H1 (cell line): ENCODE data around the gene CISTR. TPM values are rescaled to one million over a fixed set of nuclear protein-coding genes. Genes with fewer than 3 reads are reported as not detected.

Source experiments
- CTCF ChIA-PET: fragments of 300-600 bp; sonication (Branson Sonifier 250); formaldehyde crosslinking; loops from one replicate; lab custom pipeline; 2021; ENCODE audit not compliant: partially characterized antibody; lab: Charles Lee
- POLR2A ChIA-PET: fragments of 300-600 bp; sonication (Branson Sonifier 250); formaldehyde crosslinking; loops from one replicate; lab custom pipeline; 2021; ENCODE audit warnings: inconsistent platforms; ENCODE audit not compliant: partially characterized antibody; lab: Charles Lee
- DNase-seq, 2 experiments: peaks; one replicate each; pipeline versions ENCODE4 v3.0.0 to v3.0.0-alpha.2; 2010 to 2022; ENCODE audit warnings: low spot score in 2 of 2, low read depth in 1 of 2, mixed read lengths in 1 of 2
- FAIRE-seq: peaks from 2 replicates; lab custom pipeline; 2011; peaks lifted over from hg19 to GRCh38; lab: Jason Lieb, UNC
- H2AFZ ChIP-seq: 2 replicates; pipeline ENCODE4 v1.8.1; 2012; ENCODE audit warnings: low read length, inconsistent platforms
- H2AK5ac ChIP-seq: 2 replicates; pipeline ENCODE4 v1.6.1; 2013; ENCODE audit warnings: low read depth, low read length
- H2BK120ac ChIP-seq: replicated peaks from 2 replicates; pipeline ENCODE3; 2013; ENCODE audit warnings: low read depth, low read length, inconsistent platforms
- H2BK12ac ChIP-seq: 2 replicates; pipeline ENCODE4 v1.6.1; 2013; ENCODE audit warnings: low read depth, low read length
- H2BK15ac ChIP-seq: 2 replicates; pipeline ENCODE4 v1.6.1; 2013; ENCODE audit warnings: low read length
- H2BK20ac ChIP-seq: 2 replicates; pipeline ENCODE4 v1.6.1; 2013; ENCODE audit warnings: low read length
- H2BK5ac ChIP-seq: 2 replicates; pipeline ENCODE4 v1.6.1; 2013; ENCODE audit warnings: low read depth, low read length
- H3K14ac ChIP-seq: 2 replicates; pipeline ENCODE4 v1.6.1; 2013; ENCODE audit warnings: inconsistent platforms; ENCODE audit not compliant: insufficient read length
- H3K18ac ChIP-seq: 2 replicates; pipeline ENCODE4 v1.6.1; 2013; ENCODE audit warnings: low read length; ENCODE audit errors: extremely low read depth
- H3K23ac ChIP-seq: 2 replicates; pipeline ENCODE4 v1.6.1; 2013; ENCODE audit warnings: inconsistent platforms; ENCODE audit not compliant: insufficient read length
- H3K23me2 ChIP-seq: 2 replicates; pipeline ENCODE4 v1.6.1; 2013; ENCODE audit warnings: low read depth, low read length
- H3K27ac ChIP-seq: 2 replicates; pipeline ENCODE4 v1.6.1; 2011; ENCODE audit warnings: low read depth, low read length, inconsistent platforms
- H3K27me3 ChIP-seq, 4 experiments: replicated peaks in 1 of 4; 1 replicate in 1 of 4; 2 replicates in 3 of 4; pipeline versions ENCODE4 v1.6.1 to v1.8.1; 2011 to 2013; ENCODE audit warnings: low read length in 3 of 4, mild to moderate bottlenecking in 3 of 4, inconsistent platforms in 2 of 4, mixed read lengths in 2 of 4, moderate library complexity in 1 of 4; ENCODE audit not compliant: control insufficient read depth in 3 of 4, insufficient read depth in 3 of 4; ENCODE audit errors: extremely low read depth in 1 of 4
- H3K36me3 ChIP-seq, 4 experiments: 2 replicates each; pipeline versions ENCODE4 v1.6.1 to v1.8.1; 2011 to 2013; ENCODE audit warnings: mild to moderate bottlenecking in 4 of 4, low read length in 3 of 4, moderate library complexity in 2 of 4, control low read depth in 1 of 4, inconsistent platforms in 1 of 4; ENCODE audit not compliant: insufficient read depth in 4 of 4, control insufficient read depth in 2 of 4
- H3K4ac ChIP-seq: replicated peaks from 2 replicates; pipeline ENCODE3; 2013; ENCODE audit warnings: low read length, low read depth, mixed read lengths, inconsistent platforms; ENCODE audit not compliant: insufficient read length
- H3K4me1 ChIP-seq, 4 experiments: replicated peaks in 1 of 4; 1 replicate in 1 of 4; 2 replicates in 3 of 4; pipeline versions ENCODE4 v1.6.1 to v1.8.1; 2011 to 2013; ENCODE audit warnings: low read length in 3 of 4, inconsistent platforms in 2 of 4, mixed read lengths in 1 of 4; ENCODE audit not compliant: insufficient read depth in 4 of 4, control insufficient read depth in 3 of 4
- H3K4me2 ChIP-seq, 2 experiments: 2 replicates each; pipeline versions ENCODE4 v1.6.1 to v1.8.1; 2011 to 2013; ENCODE audit warnings: low read depth in 2 of 2, low read length in 2 of 2, control low read depth in 1 of 2, inconsistent platforms in 1 of 2, mild to moderate bottlenecking in 1 of 2; ENCODE audit not compliant: insufficient read depth in 1 of 2
- H3K4me3 ChIP-seq, 4 experiments: fragments of 200-600, 300-600 bp in 1 of 4; sonication (generic), shearing (Covaris generic), sonication (Bioruptor Twin) in 1 of 4; 2 replicates each; pipeline versions ENCODE4 v1.5.1 to v1.8.1; 2011 to 2016; ENCODE audit warnings: low read length in 4 of 4, low read depth in 3 of 4, control low read depth in 2 of 4, inconsistent platforms in 2 of 4, mild to moderate bottlenecking in 2 of 4, mixed read lengths in 1 of 4, moderate library complexity in 1 of 4; ENCODE audit not compliant: insufficient read depth in 2 of 4; ENCODE audit errors: extremely low read depth in 1 of 4
- H3K56ac ChIP-seq: replicated peaks from 2 replicates; pipeline ENCODE3; 2013; ENCODE audit warnings: low read depth, mild to moderate bottlenecking, mixed read lengths, low read length, inconsistent platforms; ENCODE audit not compliant: insufficient read length
- H3K79me1 ChIP-seq: 2 replicates; pipeline ENCODE4 v1.6.1; 2013; ENCODE audit warnings: low read depth, low read length, control low read depth
- H3K79me2 ChIP-seq, 2 experiments: 2 replicates each; pipeline versions ENCODE4 v1.6.1 to v1.8.1; 2012 to 2013; ENCODE audit warnings: low read length in 2 of 2, mild to moderate bottlenecking in 2 of 2, inconsistent platforms in 1 of 2; ENCODE audit not compliant: insufficient read depth in 2 of 2, control insufficient read depth in 1 of 2
- H3K9ac ChIP-seq, 4 experiments: replicated peaks in 1 of 4; 1 replicate in 1 of 4; 2 replicates in 3 of 4; pipeline versions ENCODE4 v1.6.1 to v1.8.1; 2011 to 2013; ENCODE audit warnings: low read depth in 3 of 4, low read length in 3 of 4, control low read depth in 2 of 4, mild to moderate bottlenecking in 2 of 4, moderate library complexity in 2 of 4, inconsistent platforms in 1 of 4; ENCODE audit errors: extremely low read depth in 1 of 4
- H3K9me3 ChIP-seq, 2 experiments: 2 replicates each; pipeline versions ENCODE4 v1.6.1 to v1.8.1; 2012 to 2013; ENCODE audit warnings: mild to moderate bottlenecking in 2 of 2, moderate library complexity in 2 of 2, control low read depth in 1 of 2, inconsistent platforms in 1 of 2, low read depth in 1 of 2, low read length in 1 of 2, mixed read lengths in 1 of 2; ENCODE audit not compliant: insufficient read depth in 2 of 2
- H4K20me1 ChIP-seq, 2 experiments: replicated peaks in 1 of 2; 2 replicates each; pipeline versions ENCODE3 to v1.8.1; 2011 to 2013; ENCODE audit warnings: inconsistent platforms in 2 of 2, low read length in 2 of 2, mild to moderate bottlenecking in 1 of 2; ENCODE audit not compliant: insufficient read depth in 2 of 2, control insufficient read depth in 1 of 2
- H4K5ac ChIP-seq: 2 replicates; pipeline ENCODE4 v1.6.1; 2013; ENCODE audit warnings: low read length, low read depth, mixed read lengths, inconsistent platforms; ENCODE audit not compliant: insufficient read length
- H4K8ac ChIP-seq: 2 replicates; pipeline ENCODE4 v1.8.0; 2013; ENCODE audit warnings: mild to moderate bottlenecking, moderate library complexity, low read length, inconsistent platforms; ENCODE audit not compliant: insufficient read depth; ENCODE audit errors: extremely low read depth
- H4K91ac ChIP-seq: replicated peaks from 2 replicates; pipeline ENCODE3; 2013; ENCODE audit warnings: low read length, mixed read lengths, inconsistent platforms; ENCODE audit not compliant: insufficient read length
- ASH2L ChIP-seq: fragments of 200-600, 300-600 bp; sonication (generic); IDR thresholded peaks from one replicate; pipeline ENCODE4 v1.7.1; 2017; ENCODE audit warnings: low read length
- CBX5 ChIP-seq: fragments of 300-800, 300-1000 bp; sonication (generic); IDR thresholded peaks from 2 replicates; pipeline ENCODE4 v1.7.1; 2016; ENCODE audit warnings: antibody characterized with exemption, low read length, low read depth
- EZH2 ChIP-seq: fragments of 200-600 bp; sonication (generic); IDR thresholded peaks from 2 replicates; pipeline ENCODE4 v1.7.1; 2012; ENCODE audit warnings: low read depth, mild to moderate bottlenecking, moderate library complexity, low read length, inconsistent platforms; ENCODE audit not compliant: severe bottlenecking
- FOSL1 ChIP-seq: IDR thresholded peaks from 2 replicates; pipeline ENCODE4 v1.6.1; 2011; ENCODE audit warnings: mild to moderate bottlenecking, low read depth, low read length, moderate library complexity; ENCODE audit not compliant: insufficient read depth
- GABPA ChIP-seq: IDR thresholded peaks from 2 replicates; pipeline ENCODE4 v1.6.1; 2011; ENCODE audit warnings: mild to moderate bottlenecking, low read length, moderate library complexity, borderline replicate concordance; ENCODE audit not compliant: insufficient read depth
- HDAC6 ChIP-seq: IDR thresholded peaks from one replicate; pipeline ENCODE4 v1.7.1; 2012; ENCODE audit warnings: low read depth, mild to moderate bottlenecking, inconsistent platforms, low read length, moderate library complexity
- KDM1A ChIP-seq: fragments of 200-600, 300-600 bp; sonication (generic); IDR thresholded peaks from 2 replicates; pipeline ENCODE4 v1.7.1; 2016; ENCODE audit warnings: mild to moderate bottlenecking, low read length, borderline replicate concordance
- MAFK ChIP-seq: IDR thresholded peaks from 2 replicates; pipeline ENCODE4 v1.6.1; 2012; ENCODE audit warnings: low read depth, mild to moderate bottlenecking, improper control_type of control experiment, low read length
- MAX ChIP-seq: IDR thresholded peaks from 2 replicates; pipeline ENCODE4 v1.6.1; 2012; ENCODE audit warnings: inconsistent platforms
- NRF1 ChIP-seq: IDR thresholded peaks from 2 replicates; pipeline ENCODE4 v1.6.1; 2011; ENCODE audit warnings: mild to moderate bottlenecking, low read depth, low read length, improper control_type of control experiment
- SP1 ChIP-seq: IDR thresholded peaks from 2 replicates; pipeline ENCODE4 v1.6.1; 2011; ENCODE audit warnings: low read depth, low read length
- TBP ChIP-seq: IDR thresholded peaks from 2 replicates; pipeline ENCODE4 v1.6.1; 2011; ENCODE audit warnings: low read depth, low read length, improper control_type of control experiment
- TCF12 ChIP-seq: IDR thresholded peaks from 2 replicates; pipeline ENCODE4 v1.6.1; 2011; ENCODE audit warnings: low read depth, mild to moderate bottlenecking, low read length
- WGBS, 2 experiments: shearing (Covaris generic) in 1 of 2; methylation state at CpG; one replicate each; pipeline versions ENCODE4 v1.1.6 to v1.1.7; 2013 to 2015; ENCODE audit warnings: low lambda C conversion rate in 2 of 2, mixed read lengths in 2 of 2, inconsistent platforms in 1 of 2, low coverage in 1 of 2, missing lambda C conversion rate in 1 of 2; ENCODE audit not compliant: insufficient replicate concordance in 2 of 2, insufficient coverage in 1 of 2, insufficient read length in 1 of 2; ENCODE audit errors: extremely low coverage in 1 of 2, missing lambda C conversion rate in 1 of 2; 5-methylcytosine and 5-hydroxymethylcytosine counted together
- polyA plus RNA-seq, 7 experiments: library from polyadenylated mRNA; depleted of rRNA in 3 of 7; stranded (reverse) in 5 of 7; unstranded in 2 of 7; fragments of >200 nt in 5 of 7; fragments of 200-250 nt in 2 of 7; gene quantifications; 1 replicate in 5 of 7; 2 replicates in 1 of 7; 4 replicates in 1 of 7; pipeline versions ENCODE4 v1.2.1 to v1.2.3, GENCODE V29; 2011 to 2013; ENCODE audit warnings: missing spikeins in 2 of 7, mixed read lengths in 2 of 7
- total RNA-seq: library from RNA; stranded (reverse); fragmentation: NEBNext Ultra II Directional; extraction: Animal tissue kit (Norgen Biotek cat#: 25700); gene quantifications from 2 replicates; pipeline ENCODE4 v1.2.1, GENCODE V29; 2021

CISTR gene
- total and polyA plus RNA-seq, 2 of the 8 experiments (the other 6 are each of a cell fraction or from before 2014, with no cell fraction given), result not detected

DNA sequence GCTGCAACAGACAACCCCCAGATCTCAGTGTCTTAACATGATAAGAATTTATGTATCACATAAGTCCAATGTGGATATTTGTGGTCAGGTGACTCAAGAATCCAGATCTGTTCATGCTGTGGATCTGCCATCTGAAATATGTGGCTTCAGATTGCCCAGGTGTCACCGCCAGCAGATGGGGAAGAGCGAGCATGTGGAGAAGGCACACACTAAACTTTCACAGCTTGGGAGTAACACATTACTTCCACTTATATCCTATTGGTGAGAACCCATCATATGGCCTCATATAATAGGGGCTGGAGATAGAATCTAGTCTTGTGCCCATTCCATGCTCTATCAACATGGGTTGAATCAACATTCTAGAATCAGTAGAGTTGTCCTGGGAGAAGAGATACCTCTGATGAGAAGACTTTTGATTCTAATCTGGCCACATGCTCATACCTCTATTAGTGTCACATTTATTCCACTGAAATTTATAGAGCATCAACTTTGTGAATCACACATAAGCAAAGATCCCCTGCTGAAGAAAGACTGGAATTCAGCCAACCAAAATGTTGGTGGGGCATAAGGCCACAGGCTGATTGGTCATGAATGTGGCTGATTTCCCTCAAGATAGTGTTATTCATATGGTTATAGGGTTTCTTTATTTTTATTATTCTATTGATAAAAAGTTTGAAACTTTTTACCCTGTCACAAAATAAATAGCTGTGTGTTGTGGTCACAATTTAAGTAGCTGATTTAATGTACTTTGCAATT lies 18.6 kb downstream of the CISTR start:
- CTCF ChIA-PET, result interaction anchor here (0.9 to 21.0 kb wide), 8 partner anchors 11 to 33 kb away, joined by 4 to 531 read pairs (median 4); no protein-coding TSS in a partner anchor
- TF ChIP-seq FOSL1 (no peak), MAX (no peak), KDM1A (no peak), SP1 (no peak), TCF12 (no peak), NRF1 (no peak), ASH2L (no peak), CBX5 (no peak), GABPA (no peak), MAFK (no peak), TBP (no peak), EZH2 (no peak), HDAC6 (no peak)

More for the DNA sequence above, 18.6 kb downstream of the CISTR start:
- Histone ChIP-seq H4K20me1 (no peaks in the 10 kb centered on the region), H2AFZ (no peak overlapping the region), H3K18ac (no peak overlapping the region), H3K4ac (no peak overlapping the region), H2BK15ac (no peak overlapping the region), H3K14ac (no peak overlapping the region), H3K56ac (no peak overlapping the region), H3K79me1 (no peaks in the 10 kb centered on the region), H4K5ac (no peak overlapping the region), H3K9ac (no peak overlapping the region), H2AK5ac (no peak overlapping the region), H3K23me2 (peaks cover 3% of the 10 kb centered on the region; the same call in 1 of the 2 replicates), H3K27me3 (peaks cover 10 to 30% (median 25%) of the 10 kb centered on the region in 4 experiments), H3K36me3 (no peaks in the 10 kb centered on the region), H3K4me3 (no peak overlapping the region), H2BK5ac (no peak overlapping the region), H3K79me2 (no peaks in the 10 kb centered on the region), H2BK20ac (no peak overlapping the region), H3K27ac (no peak overlapping the region), H3K9me3 (no peaks in the 10 kb centered on the region), H3K4me2 (no peak overlapping the region), H2BK120ac (no peak overlapping the region), H3K23ac (no peak overlapping the region), H4K91ac (no peak overlapping the region), H4K8ac (no peak overlapping the region), H3K4me1 (peaks cover 0 to under 1% (median 0%) of the 10 kb centered on the region in 4 experiments; a peak in 4 of 7 replicates), H2BK12ac (no peak overlapping the region)
- no peak for DNase-seq
- no peak for FAIRE-seq
- POLR2A ChIA-PET, result interaction anchor here (1.0 to 1.7 kb wide), 3 partner anchors 9 to 58 kb away, joined by 4 to 6 read pairs (median 4); partner anchors contain the start of gene ATP5MC2
- WGBS, 2 experiments, result 93% methylated on average over 2 of the region's 2 CpGs; no CpG with 5 or more reads in 1 of the 2 experiments
